ENCODE data around the gene XAGE2. TPM values are rescaled to one million over a fixed set of nuclear protein-coding genes. Genes with fewer than 3 reads are reported as not detected.

XAGE2 gene
- total RNA-seq, 4 donors from 2014 or later: not detected

- no peak for TF ChIP-seq POLR2A (IDR thresholded peaks at IDR 0.05)
- no peak for TF ChIP-seq EP300 (IDR thresholded peaks at IDR 0.05)
- no peak for TF ChIP-seq POLR2AphosphoS5 (IDR thresholded peaks at IDR 0.05)
- TF ChIP-seq CTCF (IDR thresholded peaks at IDR 0.05): no peak
- Histone ChIP-seq H3K27me3 (no peaks in the 10 kb centered on the region), H3K27ac (no peak overlapping the region), H3K4me3 (no peak overlapping the region), H3K36me3 (no peaks in the 10 kb centered on the region), H3K9me3 (no peaks in the 10 kb centered on the region), H3K4me1 (no peaks in the 10 kb centered on the region)
- no peak for DNase-seq (ENCODE audit: low spot score in 2 of 2)
- WGBS: 79% methylated on average over 6 of the region's 8 CpGs
These were observed 22.4 kb upstream of the XAGE2 start for GRCh38 chrX:52346174-52347165.

- TF ChIP-seq CTCF (IDR thresholded peaks at IDR 0.05): no peak
- no peak for TF ChIP-seq EP300 (IDR thresholded peaks at IDR 0.05)
- no peak for TF ChIP-seq POLR2AphosphoS5 (IDR thresholded peaks at IDR 0.05)
- TF ChIP-seq POLR2A (IDR thresholded peaks at IDR 0.05): no peak
- Histone ChIP-seq H3K9me3 (no peaks in the 10 kb centered on the region), H3K4me1 (no peaks in the 10 kb centered on the region), H3K27me3 (no peaks in the 10 kb centered on the region), H3K27ac (no peak overlapping the region), H3K4me3 (no peak overlapping the region), H3K36me3 (no peaks in the 10 kb centered on the region)
- WGBS: 82% methylated on average over 6 of the region's 6 CpGs
- DNase-seq (ENCODE audit: low spot score in 2 of 2): no peak
These were observed 19.1 kb upstream of the XAGE2 start for GRCh38 chrX:52349681-52350080.

GRCh38 chrX:52352551-52352950, 16.3 kb upstream of the XAGE2 start:
- H3K9me3 ChIP-seq: no peaks in the 10 kb centered on the region
- WGBS: 52% methylated on average over 1 of the region's 1 CpG
- DNase-seq (ENCODE audit: low spot score in 2 of 2): no peak
- H3K27me3 ChIP-seq: no peaks in the 10 kb centered on the region
- no peak for TF ChIP-seq EP300 (IDR thresholded peaks at IDR 0.05)
- TF ChIP-seq POLR2AphosphoS5 (IDR thresholded peaks at IDR 0.05): no peak
- no peak for TF ChIP-seq POLR2A (IDR thresholded peaks at IDR 0.05)
- TF ChIP-seq CTCF (IDR thresholded peaks at IDR 0.05): no peak
- no peaks in the 10 kb centered on the region for H3K36me3 ChIP-seq
- H3K27ac ChIP-seq: no peak overlapping the region
- no peak overlapping the region for H3K4me3 ChIP-seq
- no peaks in the 10 kb centered on the region for H3K4me1 ChIP-seq

- TF ChIP-seq POLR2AphosphoS5 (IDR thresholded peaks at IDR 0.05) (no peak), POLR2A (IDR thresholded peaks at IDR 0.05) (no peak), CTCF (IDR thresholded peaks at IDR 0.05) (no peak), EP300 (IDR thresholded peaks at IDR 0.05) (no peak)
- H3K9me3 ChIP-seq: no peaks in the 10 kb centered on the region
- no peaks in the 10 kb centered on the region for H3K4me1 ChIP-seq
- no peak for DNase-seq (ENCODE audit: low spot score in 2 of 2)
- H3K36me3 ChIP-seq: no peaks in the 10 kb centered on the region
- H3K27me3 ChIP-seq: no peaks in the 10 kb centered on the region
- no peak overlapping the region for H3K27ac ChIP-seq
- no peak overlapping the region for H3K4me3 ChIP-seq
These were observed 15.0 kb upstream of the XAGE2 start for GRCh38 chrX:52353838-52354237.

- DNase-seq (ENCODE audit: low spot score in 2 of 2): no peak
- Histone ChIP-seq H3K27ac (no peak overlapping the region), H3K36me3 (no peaks in the 10 kb centered on the region), H3K4me1 (no peaks in the 10 kb centered on the region), H3K4me3 (no peak overlapping the region), H3K27me3 (no peaks in the 10 kb centered on the region), H3K9me3 (no peaks in the 10 kb centered on the region)
- TF ChIP-seq CTCF (IDR thresholded peaks at IDR 0.05) (no peak), POLR2AphosphoS5 (IDR thresholded peaks at IDR 0.05) (no peak), POLR2A (IDR thresholded peaks at IDR 0.05) (no peak), EP300 (IDR thresholded peaks at IDR 0.05) (no peak)
These were observed 13.7 kb upstream of the XAGE2 start for GRCh38 chrX:52355108-52355507.

Measured in suprapubic skin (tissue), 4 donors.